Measurements from ENCODE around the gene SLC6A3. TPM values are rescaled to one million over a fixed set of nuclear protein-coding genes. Genes with fewer than 3 reads are reported as not detected.
"Not testable (repeated sequence)": the region's sequence is repeated elsewhere in the genome, so short reads cannot be mapped to it uniquely, and the experiment has no call there.

The SLC6A3 gene
- total RNA-seq, 1 experiment from 2014 or later = not detected

- no peaks in the 10 kb centered on the region for H3K36me3 ChIP-seq
- DNase-seq = no peak
- peaks cover 15% of the 10 kb centered on the region for H3K9me3 ChIP-seq
- no peak overlapping the region for H3K4me3 ChIP-seq
- peaks cover 20% of the 10 kb centered on the region for H3K27me3 ChIP-seq
Observed at GRCh38 chr5:1437876-1438559, 7.2 kb downstream of the SLC6A3 start.

GRCh38 chr5:1437226-1437829, 7.9 kb downstream of the SLC6A3 start:
- Histone ChIP-seq H3K27me3 (peaks cover 15% of the 10 kb centered on the region), H3K36me3 (no peaks in the 10 kb centered on the region), H3K4me3 (no peak overlapping the region), H3K9me3 (peaks cover 15% of the 10 kb centered on the region)
- peak; percentile 95 for DNase-seq

GRCh38 chr5:1436681-1437080, 8.6 kb downstream of the SLC6A3 start:
- peaks cover 15% of the 10 kb centered on the region for H3K9me3 ChIP-seq
- peaks cover 15% of the 10 kb centered on the region; the same call in 1 of the 2 replicates for H3K27me3 ChIP-seq
- no peak for DNase-seq
- no peaks in the 10 kb centered on the region for H3K36me3 ChIP-seq
- no peak overlapping the region for H3K4me3 ChIP-seq

- no peak for DNase-seq
- no peaks in the 10 kb centered on the region for H3K36me3 ChIP-seq
- H3K9me3 ChIP-seq = peaks cover 15% of the 10 kb centered on the region
- peaks cover 15% of the 10 kb centered on the region; the same call in 1 of the 2 replicates for H3K27me3 ChIP-seq
- H3K4me3 ChIP-seq = no peak overlapping the region
Observed at GRCh38 chr5:1436036-1436435, 9.2 kb downstream of the SLC6A3 start.

GRCh38 chr5:1435369-1435768, 9.9 kb downstream of the SLC6A3 start:
- Histone ChIP-seq H3K4me3 (no peak overlapping the region), H3K36me3 (no peaks in the 10 kb centered on the region), H3K9me3 (peaks cover 10% of the 10 kb centered on the region), H3K27me3 (peaks cover 11% of the 10 kb centered on the region; the same call in 1 of the 2 replicates)
- DNase-seq = no peak

GRCh38 chr5:1432296-1432695, 12.9 kb downstream of the SLC6A3 start:
- H3K9me3 ChIP-seq = peaks cover 26% of the 10 kb centered on the region
- DNase-seq = no peak
- no peaks in the 10 kb centered on the region for H3K27me3 ChIP-seq
- H3K36me3 ChIP-seq = no peaks in the 10 kb centered on the region
- H3K4me3 ChIP-seq = no peak overlapping the region

GRCh38 chr5:1431896-1432295, 13.3 kb downstream of the SLC6A3 start:
- Histone ChIP-seq H3K9me3 (peaks cover 30% of the 10 kb centered on the region), H3K27me3 (no peaks in the 10 kb centered on the region), H3K36me3 (no peaks in the 10 kb centered on the region), H3K4me3 (no peak overlapping the region)
- no peak for DNase-seq

- Histone ChIP-seq H3K36me3 (no peaks in the 10 kb centered on the region), H3K4me3 (no peak overlapping the region), H3K9me3 (peaks cover 34% of the 10 kb centered on the region), H3K27me3 (no peaks in the 10 kb centered on the region)
- DNase-seq = no peak
Observed at GRCh38 chr5:1431021-1431811, 14.0 kb downstream of the SLC6A3 start.

GRCh38 chr5:1430121-1430795, 15.0 kb downstream of the SLC6A3 start:
- Histone ChIP-seq H3K4me3 (no peak overlapping the region), H3K27me3 (no peaks in the 10 kb centered on the region), H3K36me3 (no peaks in the 10 kb centered on the region), H3K9me3 (peaks cover 37% of the 10 kb centered on the region)
- no peak for DNase-seq

- Histone ChIP-seq H3K4me3 (no peak overlapping the region), H3K9me3 (peaks cover 39% of the 10 kb centered on the region), H3K27me3 (no peaks in the 10 kb centered on the region), H3K36me3 (no peaks in the 10 kb centered on the region)
- DNase-seq = no peak
Observed at GRCh38 chr5:1429496-1429895, 15.7 kb downstream of the SLC6A3 start.

- Histone ChIP-seq H3K4me3 (no peak overlapping the region), H3K27me3 (no peaks in the 10 kb centered on the region), H3K9me3 (peaks cover 38% of the 10 kb centered on the region), H3K36me3 (no peaks in the 10 kb centered on the region)
- no peak for DNase-seq
Observed at GRCh38 chr5:1429066-1429465, 16.2 kb downstream of the SLC6A3 start.

- peaks cover 34% of the 10 kb centered on the region for H3K9me3 ChIP-seq
- H3K27me3 ChIP-seq = no peaks in the 10 kb centered on the region
- H3K36me3 ChIP-seq = no peaks in the 10 kb centered on the region
- no peak overlapping the region for H3K4me3 ChIP-seq
- no peak for DNase-seq
Observed at GRCh38 chr5:1428107-1428506, 17.1 kb downstream of the SLC6A3 start.

GRCh38 chr5:1424716-1425115, 20.5 kb downstream of the SLC6A3 start:
- Histone ChIP-seq H3K9me3 (peaks cover 33% of the 10 kb centered on the region), H3K27me3 (peaks cover 2% of the 10 kb centered on the region; the same call in 1 of the 2 replicates), H3K36me3 (no peaks in the 10 kb centered on the region), H3K4me3 (no peak overlapping the region)
- peak; percentile 0 for DNase-seq

GRCh38 chr5:1423901-1424603, 21.2 kb downstream of the SLC6A3 start:
- H3K4me3 ChIP-seq = no peak overlapping the region
- H3K36me3 ChIP-seq = no peaks in the 10 kb centered on the region
- peaks cover 5% of the 10 kb centered on the region; the same call in 1 of the 2 replicates for H3K27me3 ChIP-seq
- peak; percentile 0 for DNase-seq
- H3K9me3 ChIP-seq = peaks cover 31% of the 10 kb centered on the region

- H3K4me3 ChIP-seq, H3K36me3 ChIP-seq, DNase-seq: not testable (repeated sequence)
- peaks cover 10% of the 10 kb centered on the region; the same call in 1 of the 2 replicates for H3K27me3 ChIP-seq
- peaks cover 16% of the 10 kb centered on the region for H3K9me3 ChIP-seq
Observed at GRCh38 chr5:1422522-1422921, 22.7 kb downstream of the SLC6A3 start.
